ENCODE data around the gene CCDC141. TPM values are rescaled to one million over a fixed set of nuclear protein-coding genes. Genes with fewer than 3 reads are reported as not detected.

Gene CCDC141
- total RNA-seq, 2 experiments from 2014 or later = 17.0 to 19.5 TPM

GRCh38 chr2:178882666-178883440 is 167.1 kb downstream of the CCDC141 start:
- no peak overlapping the region for H3K27ac Mint-ChIP-seq
- H3K9me3 Mint-ChIP-seq (ENCODE audit: insufficient read depth) = no peaks in the 10 kb centered on the region
- H3K4me1 Mint-ChIP-seq (ENCODE audit: low read depth) = no peaks in the 10 kb centered on the region
- CTCF ChIA-PET = interaction anchor here (1.0 to 1.5 kb wide), 4 partner anchors 24 to 181 kb away, joined by 3 read pairs; no protein-coding TSS in a partner anchor
- H3K27me3 Mint-ChIP-seq (ENCODE audit: low read depth) = no peaks in the 10 kb centered on the region
- H3K4me3 Mint-ChIP-seq = no peak overlapping the region
- no peak for ATAC-seq
- H3K36me3 Mint-ChIP-seq (ENCODE audit: low read depth) = no peaks in the 10 kb centered on the region
- DNase-seq = no peak
- POLR2A ChIA-PET = no interaction called here

GRCh38 chr2:178881075-178881474 is 168.9 kb downstream of the CCDC141 start:
- ATAC-seq = no peak
- Mint-ChIP-seq H3K27me3 (ENCODE audit: low read depth) (no peaks in the 10 kb centered on the region), H3K4me3 (no peak overlapping the region), H3K4me1 (ENCODE audit: low read depth) (no peaks in the 10 kb centered on the region), H3K9me3 (ENCODE audit: insufficient read depth) (no peaks in the 10 kb centered on the region), H3K36me3 (ENCODE audit: low read depth) (peaks cover 2% of the 10 kb centered on the region), H3K27ac (no peak overlapping the region)
- POLR2A ChIA-PET = no interaction called here
- DNase-seq = no peak
- CTCF ChIA-PET = interaction anchor here (1.0 to 1.5 kb wide), 2 partner anchors 9 to 33 kb away, joined by 3 to 7 read pairs; no protein-coding TSS in a partner anchor

- CTCF ChIA-PET = interaction anchor here (1.0 to 1.9 kb wide), 2 partner anchors 10 to 32 kb away, joined by 3 to 6 read pairs; no protein-coding TSS in a partner anchor
These were observed 169.7 kb downstream of the CCDC141 start for GRCh38 chr2:178880257-178880656.

DNA sequence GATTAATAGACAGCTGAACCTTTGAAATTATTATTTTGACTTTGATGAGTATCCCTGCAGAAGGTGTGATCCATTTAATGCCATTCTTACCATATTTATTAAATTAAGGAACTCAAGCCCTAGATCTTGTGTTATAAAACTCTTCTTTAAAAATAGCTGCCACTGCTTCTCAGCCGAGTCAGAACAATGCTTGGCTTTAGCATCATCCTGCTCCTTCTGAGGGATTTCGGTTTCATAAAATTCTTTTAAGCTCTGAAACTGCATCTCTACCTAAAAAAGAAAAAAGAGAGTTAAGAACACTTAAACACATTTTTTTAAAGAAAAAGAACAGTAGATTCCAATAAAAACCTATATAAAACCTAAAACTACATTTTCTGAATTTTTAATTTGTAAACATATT is 172.1 kb downstream of the CCDC141 start:
- POLR2A ChIA-PET = no interaction called here
- no peak for DNase-seq
- H3K36me3 Mint-ChIP-seq (ENCODE audit: low read depth) = peaks cover 4% of the 10 kb centered on the region
- H3K4me1 Mint-ChIP-seq (ENCODE audit: low read depth) = no peaks in the 10 kb centered on the region
- no peak overlapping the region for H3K4me3 Mint-ChIP-seq
- CTCF ChIA-PET = interaction anchor here (0.7 to 1.0 kb wide), 3 partner anchors 14 to 251 kb away, joined by 3 to 4 read pairs (median 3); no protein-coding TSS in a partner anchor
- H3K27me3 Mint-ChIP-seq (ENCODE audit: low read depth) = no peaks in the 10 kb centered on the region
- no peaks in the 10 kb centered on the region for H3K9me3 Mint-ChIP-seq (ENCODE audit: insufficient read depth)
- ATAC-seq = no peak
- no peak overlapping the region for H3K27ac Mint-ChIP-seq

More at GRCh38 chr2:178880257-178880656, 169.7 kb downstream of the CCDC141 start:
- Mint-ChIP-seq H3K27me3 (ENCODE audit: low read depth) (no peaks in the 10 kb centered on the region), H3K9me3 (ENCODE audit: insufficient read depth) (no peaks in the 10 kb centered on the region), H3K27ac (no peak overlapping the region), H3K4me1 (ENCODE audit: low read depth) (no peaks in the 10 kb centered on the region), H3K4me3 (no peak overlapping the region), H3K36me3 (ENCODE audit: low read depth) (peaks cover 2% of the 10 kb centered on the region)
- DNase-seq = no peak
- POLR2A ChIA-PET = no interaction called here
- ATAC-seq = no peak

DNA sequence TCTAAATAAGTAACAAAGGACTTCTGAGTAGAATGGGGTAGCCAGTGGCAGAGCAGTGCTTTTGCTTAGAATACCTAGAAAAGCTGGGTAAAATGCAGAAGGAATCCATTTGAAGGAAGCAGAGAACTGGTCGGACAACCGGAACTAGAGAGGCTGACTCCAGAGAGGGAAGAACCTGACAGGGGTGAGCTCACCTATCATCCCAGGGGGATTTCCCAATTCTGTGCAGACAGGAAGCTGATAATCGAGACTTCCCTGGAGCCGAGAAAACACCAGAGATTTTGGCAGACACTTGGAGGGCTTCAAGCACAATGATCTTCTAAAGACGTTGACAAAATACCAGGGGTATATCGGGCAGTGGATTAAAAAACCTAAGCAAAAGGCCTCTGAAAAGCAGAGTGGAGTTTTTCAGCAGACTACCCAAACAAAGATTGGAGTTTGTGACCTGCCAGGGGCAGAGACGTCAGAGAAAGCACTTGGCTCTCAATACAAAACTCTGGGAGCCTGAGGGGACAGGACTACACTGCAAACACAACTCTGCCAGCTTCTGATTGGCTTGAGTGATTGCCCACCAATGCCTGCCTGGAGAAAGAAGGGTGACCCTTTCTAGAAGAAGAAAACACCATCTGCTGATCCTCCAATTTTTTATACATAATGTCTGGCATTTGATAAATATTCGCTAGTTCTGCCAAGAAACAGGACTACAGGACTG is 175.3 kb downstream of the CCDC141 start:
- Mint-ChIP-seq H3K27ac (no peak overlapping the region), H3K9me3 (ENCODE audit: insufficient read depth) (no peaks in the 10 kb centered on the region), H3K4me1 (ENCODE audit: low read depth) (peaks cover 25% of the 10 kb centered on the region), H3K4me3 (no peak overlapping the region), H3K27me3 (ENCODE audit: low read depth) (no peaks in the 10 kb centered on the region), H3K36me3 (ENCODE audit: low read depth) (peaks cover 10% of the 10 kb centered on the region)
- ChIA-PET POLR2A (interaction anchor here (0.6 kb wide), 1 partner anchor 701 kb away, joined by 3 read pairs; no protein-coding TSS in a partner anchor), CTCF (no interaction called here)
- DNase-seq (no peak), ATAC-seq (no peak)

DNA sequence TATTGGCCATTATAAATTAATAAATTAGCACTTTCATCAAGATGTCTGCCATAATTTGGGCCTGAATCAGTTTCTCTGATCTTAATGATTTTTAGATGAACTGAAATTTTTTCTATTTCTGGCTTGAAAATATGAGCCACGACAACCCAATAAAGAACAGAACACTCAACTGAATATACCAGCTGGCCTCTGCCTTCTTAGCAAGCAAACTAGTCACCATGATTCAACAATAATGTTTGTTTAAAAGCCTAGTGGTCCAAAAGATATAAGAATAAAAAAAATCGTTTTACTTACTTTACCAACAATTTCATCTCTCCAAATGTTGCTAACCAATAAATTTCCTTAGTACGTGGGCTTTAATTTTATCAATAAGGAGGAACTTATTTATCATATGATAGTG is 176.0 kb downstream of the CCDC141 start:
- Mint-ChIP-seq H3K36me3 (ENCODE audit: low read depth) (peaks cover 10% of the 10 kb centered on the region), H3K9me3 (ENCODE audit: insufficient read depth) (no peaks in the 10 kb centered on the region), H3K27me3 (ENCODE audit: low read depth) (no peaks in the 10 kb centered on the region), H3K4me3 (no peak overlapping the region), H3K27ac (no peak overlapping the region), H3K4me1 (ENCODE audit: low read depth) (peaks cover 25% of the 10 kb centered on the region)
- no peak for DNase-seq
- ATAC-seq = no peak
- POLR2A ChIA-PET = no interaction called here
- CTCF ChIA-PET = interaction anchor here (1.0 kb wide), 1 partner anchor 255 kb away, joined by 3 read pairs; no protein-coding TSS in a partner anchor

DNA sequence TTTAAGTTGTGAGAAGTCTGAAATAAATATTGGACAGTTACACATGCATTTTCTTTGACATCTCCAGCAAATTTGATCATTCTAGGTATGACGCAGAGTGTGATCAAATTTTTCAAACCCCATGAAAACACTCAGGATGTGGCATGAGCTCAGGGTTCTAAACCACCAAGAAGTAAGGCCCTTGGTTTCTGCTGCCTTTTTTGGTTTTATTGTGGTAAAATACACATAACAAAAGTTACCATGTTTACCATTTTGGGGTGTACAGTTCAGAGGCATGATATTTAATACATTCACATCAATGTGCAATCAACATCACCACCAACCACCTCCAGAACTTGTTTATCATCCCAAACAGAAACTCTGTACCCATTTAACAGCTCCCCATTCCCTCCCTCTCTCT is 178.4 kb downstream of the CCDC141 start:
- peak overlapping the region; percentile 65 for H3K27ac Mint-ChIP-seq
- H3K27me3 Mint-ChIP-seq (ENCODE audit: low read depth) = no peaks in the 10 kb centered on the region
- peak; percentile 80 for ATAC-seq
- H3K36me3 Mint-ChIP-seq (ENCODE audit: low read depth) = peaks cover 9% of the 10 kb centered on the region
- no peaks in the 10 kb centered on the region for H3K9me3 Mint-ChIP-seq (ENCODE audit: insufficient read depth)
- CTCF ChIA-PET = interaction anchor here (0.6 to 1.5 kb wide), 8 partner anchors 20 to 199 kb away, joined by 3 to 7 read pairs (median 4); no protein-coding TSS in a partner anchor
- peak overlapping the region; percentile 19 for H3K4me3 Mint-ChIP-seq
- POLR2A ChIA-PET = interaction anchor here (0.6 to 1.1 kb wide), 2 partner anchors 160 to 419 kb away, joined by 3 read pairs; no protein-coding TSS in a partner anchor
- H3K4me1 Mint-ChIP-seq (ENCODE audit: low read depth) = peaks cover 25% of the 10 kb centered on the region
- DNase-seq = peak; percentile 65

DNA sequence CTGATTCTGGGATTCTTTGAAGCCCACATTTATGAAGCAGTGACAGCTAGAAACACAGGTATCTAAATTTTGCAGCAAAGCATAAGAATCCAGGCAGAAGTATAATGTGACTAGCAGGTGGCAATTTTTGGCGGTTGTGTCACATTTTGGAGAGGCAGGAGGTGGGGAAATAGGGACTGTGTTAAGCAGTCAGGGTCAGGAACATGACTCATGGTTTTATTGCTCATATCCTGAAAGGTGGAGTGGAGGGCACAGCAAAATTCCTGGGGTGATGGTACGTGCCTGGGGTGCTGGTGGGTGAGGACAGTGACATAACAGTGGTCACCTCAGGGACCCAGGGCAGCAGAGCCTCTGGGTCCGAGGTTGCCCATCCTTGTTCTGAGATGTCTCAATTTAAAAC is 179.2 kb downstream of the CCDC141 start:
- DNase-seq (no peak), ATAC-seq (peak; percentile 37)
- Mint-ChIP-seq H3K27ac (peak overlapping the region; percentile 64), H3K4me3 (no peak overlapping the region), H3K9me3 (ENCODE audit: insufficient read depth) (no peaks in the 10 kb centered on the region), H3K4me1 (ENCODE audit: low read depth) (peaks cover 25% of the 10 kb centered on the region), H3K27me3 (ENCODE audit: low read depth) (no peaks in the 10 kb centered on the region), H3K36me3 (ENCODE audit: low read depth) (peaks cover 9% of the 10 kb centered on the region)
- ChIA-PET POLR2A (no interaction called here), CTCF (no interaction called here)

DNA sequence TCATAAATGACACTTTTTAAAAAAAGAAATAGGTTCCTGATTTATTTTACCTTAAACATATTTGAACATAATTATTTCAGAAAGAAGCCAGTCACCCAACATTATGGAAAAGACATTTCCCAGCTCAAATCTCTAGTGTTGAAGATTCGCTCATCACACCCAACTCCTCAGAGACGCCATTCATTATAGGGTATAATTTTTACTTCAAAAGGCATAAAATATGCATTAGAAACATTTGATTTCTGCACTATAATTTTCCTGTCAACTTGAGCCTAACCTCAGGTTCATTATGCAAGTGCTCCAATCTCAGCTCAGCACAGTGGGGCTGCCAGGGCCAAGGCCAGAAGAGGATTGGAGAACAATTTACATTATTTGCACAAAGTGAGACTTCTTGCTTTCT is 183.9 kb downstream of the CCDC141 start:
- ChIA-PET CTCF (interaction anchor here (1.1 kb wide), 1 partner anchor 25 kb away, joined by 4 read pairs; no protein-coding TSS in a partner anchor), POLR2A (no interaction called here)
- H3K36me3 Mint-ChIP-seq (ENCODE audit: low read depth) = peaks cover 15% of the 10 kb centered on the region
- H3K27me3 Mint-ChIP-seq (ENCODE audit: low read depth) = no peaks in the 10 kb centered on the region
- ATAC-seq = no peak
- peaks cover 8% of the 10 kb centered on the region for H3K4me1 Mint-ChIP-seq (ENCODE audit: low read depth)
- H3K27ac Mint-ChIP-seq = no peak overlapping the region
- no peak overlapping the region for H3K4me3 Mint-ChIP-seq
- no peak for DNase-seq
- H3K9me3 Mint-ChIP-seq (ENCODE audit: insufficient read depth) = no peaks in the 10 kb centered on the region

DNA sequence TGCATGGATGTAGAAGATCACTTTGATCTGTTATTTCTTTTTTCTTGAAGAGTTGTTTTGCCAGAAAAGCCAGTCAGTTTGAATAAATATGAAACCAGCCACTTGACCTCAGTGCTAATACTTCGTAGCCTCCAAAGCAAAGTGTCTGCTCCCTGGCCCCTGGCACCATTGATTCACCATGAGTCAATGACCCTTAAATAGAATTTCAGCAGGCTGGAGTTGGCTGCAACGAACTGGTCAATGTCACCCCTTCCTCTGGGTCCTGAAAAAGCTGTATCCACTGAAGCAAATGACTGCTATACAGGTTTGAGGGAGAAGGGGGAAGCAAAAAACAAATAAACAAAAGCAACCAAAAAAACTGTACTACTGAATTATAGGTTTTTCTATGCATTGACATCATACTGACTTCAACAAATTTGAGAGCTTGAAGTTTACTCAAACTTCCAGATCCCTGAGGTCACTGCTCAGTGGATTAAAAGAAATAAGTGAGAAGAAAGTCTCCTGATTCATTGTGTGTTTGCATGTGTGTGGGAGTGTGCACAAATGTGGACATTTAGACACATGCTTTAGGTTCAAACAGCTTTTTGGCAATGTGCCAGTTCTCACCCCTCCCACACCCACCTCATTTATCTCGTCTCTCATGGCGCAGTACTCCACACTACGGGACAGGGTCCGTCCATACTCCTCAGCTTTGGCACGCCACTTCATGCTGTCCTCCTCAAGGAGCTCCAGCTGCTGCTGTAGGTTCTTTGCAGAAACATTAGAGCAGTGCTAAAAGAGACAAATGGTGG is 184.6 kb downstream of the CCDC141 start:
- Mint-ChIP-seq H3K27ac (no peak overlapping the region), H3K4me3 (no peak overlapping the region), H3K27me3 (ENCODE audit: low read depth) (no peaks in the 10 kb centered on the region), H3K9me3 (ENCODE audit: insufficient read depth) (no peaks in the 10 kb centered on the region), H3K4me1 (ENCODE audit: low read depth) (peaks cover 2% of the 10 kb centered on the region), H3K36me3 (ENCODE audit: low read depth) (peaks cover 10% of the 10 kb centered on the region)
- ChIA-PET POLR2A (no interaction called here), CTCF (interaction anchor here (1.1 kb wide), 1 partner anchor 26 kb away, joined by 4 read pairs; no protein-coding TSS in a partner anchor)
- ATAC-seq (no peak), DNase-seq (no peak)

- Mint-ChIP-seq H3K36me3 (ENCODE audit: low read depth) (peaks cover 10% of the 10 kb centered on the region), H3K27me3 (ENCODE audit: low read depth) (no peaks in the 10 kb centered on the region), H3K27ac (no peak overlapping the region), H3K4me1 (ENCODE audit: low read depth) (no peaks in the 10 kb centered on the region), H3K9me3 (ENCODE audit: insufficient read depth) (no peaks in the 10 kb centered on the region), H3K4me3 (no peak overlapping the region)
- ATAC-seq = no peak
- CTCF ChIA-PET = interaction anchor here (0.9 kb wide), 1 partner anchor 559 kb away, joined by 3 read pairs; no protein-coding TSS in a partner anchor
- no peak for DNase-seq
- POLR2A ChIA-PET = no interaction called here
These were observed 185.9 kb downstream of the CCDC141 start for GRCh38 chr2:178863856-178864620.

Data from activated CD8-positive, alpha-beta T cell treated with anti-CD3 and anti-CD28 coated beads, Interleukin-2, amount 10 ng/mL, durations not matched to agents 7 days and 5 days (primary cell).